HL-60 (cell line): ENCODE data around the gene FIBP.

Experiments used
- DNase-seq, 2 experiments: peaks; one replicate each; pipeline ENCODE4 v3.0.0-alpha.2; 2010 to 2020; ENCODE audit warnings: low read depth in 1 of 2, low spot score in 1 of 2
- H3K27ac ChIP-seq: fragments of 250-450 bp; sonication (Bioruptor Pico); replicated peaks from 2 replicates; pipeline ENCODE4 v1.5.1; 2020; ENCODE audit warnings: mild to moderate bottlenecking, moderate library complexity
- H3K27me3 ChIP-seq: fragments of 250-450 bp; sonication (Bioruptor Pico); 2 replicates; pipeline ENCODE4 v1.5.1; 2021; ENCODE audit warnings: mild to moderate bottlenecking, moderate library complexity; ENCODE audit not compliant: insufficient read depth, poor library complexity, severe bottlenecking
- H3K4me3 ChIP-seq: replicated peaks from 2 replicates; pipeline ENCODE4 v1.5.1; 2011; ENCODE audit warnings: mild to moderate bottlenecking, control low read depth, low read length; ENCODE audit not compliant: insufficient read depth
- CTCF ChIP-seq: IDR thresholded peaks from one replicate; pipeline ENCODE4 v1.5.1; 2011; ENCODE audit warnings: low read length, control low read depth, inconsistent platforms; ENCODE audit not compliant: insufficient read depth
- GABPA ChIP-seq: IDR thresholded peaks from 2 replicates; pipeline ENCODE4 v1.6.1; 2012; ENCODE audit warnings: low read depth
- POLR2AphosphoS5 ChIP-seq: IDR thresholded peaks from 2 replicates; pipeline ENCODE4 v1.6.1; 2012; ENCODE audit warnings: low read depth
- REST ChIP-seq: IDR thresholded peaks from 2 replicates; pipeline ENCODE4 v1.6.1; 2012; ENCODE audit warnings: low read depth; ENCODE audit not compliant: insufficient replicate concordance
- SPI1 ChIP-seq: IDR thresholded peaks from 2 replicates; pipeline ENCODE4 v1.6.1; 2012; ENCODE audit warnings: low read depth, mild to moderate bottlenecking, borderline replicate concordance

The FIBP gene

DNA sequence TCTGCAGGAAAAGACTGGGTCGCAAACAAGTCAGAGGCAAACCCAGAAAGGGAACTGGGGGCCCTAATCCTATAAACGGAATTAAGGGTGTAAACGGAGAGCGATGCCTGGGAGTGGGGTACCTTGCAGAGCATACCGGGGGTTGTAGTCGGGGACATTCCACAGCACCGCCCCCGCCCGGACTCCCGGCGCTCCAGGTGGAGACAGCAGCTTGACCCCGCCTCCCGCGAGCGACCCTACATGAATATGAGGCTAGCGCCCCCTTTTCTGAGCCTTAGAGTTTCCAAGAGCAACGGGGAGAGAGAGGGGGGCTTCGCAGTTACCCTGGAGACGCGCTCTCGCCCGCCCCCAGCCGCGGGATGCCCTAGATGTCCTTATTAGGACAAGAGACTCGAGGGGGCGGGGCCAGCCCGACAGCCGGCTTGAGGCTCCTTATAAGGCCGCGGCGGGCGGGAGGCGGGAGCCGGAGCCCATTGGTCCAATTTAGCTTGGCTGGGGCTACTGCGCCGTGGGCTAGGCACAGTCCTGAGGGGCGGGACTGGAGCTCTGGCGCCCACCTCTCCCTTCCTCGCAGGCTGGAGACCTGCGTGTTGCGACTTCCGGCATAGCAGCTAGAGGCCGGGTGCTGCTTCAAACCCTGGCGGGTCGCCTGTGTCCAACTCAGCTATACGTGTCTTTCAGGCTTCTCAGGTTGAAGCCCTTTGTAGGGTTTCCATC is 29.0 kb downstream of the FIBP start:
- peak overlapping the region; percentile 91 for H3K4me3 ChIP-seq
- no peaks in the 10 kb centered on the region for H3K27me3 ChIP-seq
- peak overlapping the region; percentile 94 for H3K27ac ChIP-seq
- peak; percentile 98 to 99 for DNase-seq
- TF ChIP-seq POLR2AphosphoS5, result peak; percentile 41
- TF ChIP-seq SPI1, result peak; percentile 55; the same call in 1 of the 2 replicates
- no peak for TF ChIP-seq REST
- TF ChIP-seq GABPA, result no peak

DNA sequence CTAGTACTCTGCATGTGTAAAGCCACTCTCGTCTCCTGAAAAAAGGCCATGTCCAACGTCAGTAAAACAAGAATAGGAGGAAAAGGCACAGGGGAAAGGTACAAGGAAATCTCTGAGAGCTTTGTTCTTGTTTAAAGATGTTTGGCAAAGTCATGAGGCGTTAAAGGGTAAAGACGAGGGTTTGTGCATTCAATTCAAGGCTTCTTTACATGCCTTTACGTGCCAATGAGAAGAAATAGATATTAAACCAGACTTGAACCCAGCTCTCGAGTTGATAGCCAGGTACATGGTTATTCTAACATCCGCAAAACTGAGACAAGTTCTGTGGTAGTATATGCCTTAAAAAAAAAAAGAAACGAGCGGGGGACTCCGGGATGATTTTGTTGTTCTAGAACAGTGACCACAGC is 29.6 kb downstream of the FIBP start:
- peak overlapping the region; percentile 94 for H3K27ac ChIP-seq
- peak overlapping the region; percentile 91 for H3K4me3 ChIP-seq
- no peak for TF ChIP-seq REST
- no peak for TF ChIP-seq POLR2AphosphoS5
- TF ChIP-seq SPI1, result no peak
- TF ChIP-seq GABPA, result no peak
- TF ChIP-seq CTCF, result no peak
- H3K27me3 ChIP-seq, result no peaks in the 10 kb centered on the region
- DNase-seq, result no peak

DNA sequence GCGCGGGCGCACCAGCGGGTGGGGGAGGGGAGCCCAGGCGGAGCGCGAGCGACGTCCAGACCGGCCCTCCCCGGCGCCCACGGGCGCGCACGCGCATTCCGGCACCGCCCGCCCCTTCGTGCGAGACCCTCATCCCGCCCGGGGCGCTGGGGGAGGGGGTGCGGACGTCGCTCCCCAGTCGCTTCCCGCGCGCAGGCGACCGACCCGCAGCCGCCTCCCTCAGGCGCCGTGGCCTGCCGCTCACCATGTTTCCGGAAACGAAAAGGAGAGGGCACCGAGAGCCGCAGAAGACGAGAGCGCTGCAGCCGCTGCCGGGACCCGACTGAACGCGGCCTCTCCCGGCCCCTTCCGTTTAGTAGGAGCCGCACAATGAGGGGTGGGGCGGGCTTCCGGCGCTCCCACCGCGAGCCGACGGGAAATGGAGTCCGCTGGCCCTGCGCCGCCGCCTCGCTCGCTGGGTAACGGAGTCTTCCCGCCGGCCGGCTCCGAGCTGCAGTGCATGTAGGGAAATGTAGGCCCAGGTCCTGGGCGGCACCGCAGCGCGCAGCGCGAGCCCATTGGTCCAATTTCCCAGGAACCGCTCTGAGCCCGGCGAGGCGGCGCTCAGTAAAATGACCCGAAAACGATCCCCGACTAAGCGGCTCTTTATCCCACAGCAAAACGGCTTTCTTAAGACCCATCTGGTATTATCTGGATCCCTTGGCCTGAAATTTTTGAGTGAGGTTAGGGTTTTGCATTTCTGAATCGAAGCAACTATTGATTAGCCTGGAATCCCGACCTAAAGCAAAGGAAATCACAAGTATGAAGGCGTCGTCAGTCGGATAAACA is 30.2 kb downstream of the FIBP start, which contains the start of gene CFL1:
CFL1 (minus strand) TSS at position 328 of the 828 bp plus-strand sequence; CDS start at position 247, 81 bp downstream.
- DNase-seq, result peak; percentile 95 to 98

More for the DNA sequence above, 30.2 kb downstream of the FIBP start, which contains the start of gene CFL1:
- H3K27ac ChIP-seq, result peak within 1 kb of the TSS; percentile 94
- no peaks in the 10 kb centered on the region for H3K27me3 ChIP-seq
- peak; percentile 62 for TF ChIP-seq REST
- TF ChIP-seq GABPA, result peak; percentile 93
- peak; percentile 22; the same call in 1 of the 2 replicates for TF ChIP-seq SPI1
- TF ChIP-seq CTCF, result no peak
- peak; percentile 98 for TF ChIP-seq POLR2AphosphoS5
- H3K4me3 ChIP-seq, result peak within 1 kb of the TSS; percentile 91
